ENCODE results near the gene IL17REL.
"Not testable (repeated sequence)": the region's sequence is repeated elsewhere in the genome, so short reads cannot be mapped to it uniquely, and the experiment has no call there.

The IL17REL gene

DNA sequence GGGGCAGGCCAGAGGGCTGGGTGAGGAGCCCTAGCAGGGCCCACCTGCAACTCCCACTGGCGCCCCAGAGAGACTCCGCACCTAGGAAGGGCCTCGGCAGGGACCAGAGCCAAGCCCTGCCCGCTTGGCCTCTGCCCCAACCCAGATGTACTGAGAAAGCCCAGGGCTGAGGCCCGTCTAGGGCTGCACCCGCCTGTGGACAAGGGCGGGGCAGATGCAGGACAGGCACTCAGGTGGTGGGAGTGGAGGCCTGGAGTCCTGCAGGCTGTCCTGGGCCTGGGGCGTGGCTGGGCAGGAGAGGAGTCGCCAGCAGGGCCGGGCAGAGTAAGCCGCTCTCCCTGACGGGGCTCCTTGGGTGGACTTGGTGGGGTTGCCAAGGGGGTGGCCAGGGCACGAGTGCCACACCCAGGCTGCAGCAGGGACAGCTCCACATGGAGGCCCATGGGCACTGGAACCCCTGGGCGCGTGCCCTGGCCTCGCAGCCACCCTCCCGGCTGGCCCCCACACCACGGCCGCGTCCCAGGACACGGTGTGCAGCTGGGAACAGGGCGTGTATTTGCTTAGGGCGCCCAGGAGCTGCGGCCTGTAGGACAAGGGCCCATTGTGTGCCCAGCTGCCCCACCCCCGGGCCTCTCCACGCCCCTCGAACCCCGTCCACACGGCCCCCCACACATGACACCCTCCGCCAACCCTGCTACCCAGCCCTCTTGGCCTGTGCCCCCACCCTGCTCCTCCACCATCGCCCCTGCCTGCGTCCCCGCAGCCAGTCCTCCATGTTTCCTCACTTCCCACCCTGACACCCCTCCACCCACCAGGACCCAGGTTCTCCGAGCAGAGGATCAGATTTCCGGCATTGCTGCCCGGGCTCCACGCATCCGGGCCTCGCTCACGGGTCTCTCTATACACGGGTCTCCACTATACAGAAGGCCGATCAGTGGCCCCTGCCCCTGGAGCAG is 63.3 kb downstream of the IL17REL start:
- no peak for DNase-seq

DNA sequence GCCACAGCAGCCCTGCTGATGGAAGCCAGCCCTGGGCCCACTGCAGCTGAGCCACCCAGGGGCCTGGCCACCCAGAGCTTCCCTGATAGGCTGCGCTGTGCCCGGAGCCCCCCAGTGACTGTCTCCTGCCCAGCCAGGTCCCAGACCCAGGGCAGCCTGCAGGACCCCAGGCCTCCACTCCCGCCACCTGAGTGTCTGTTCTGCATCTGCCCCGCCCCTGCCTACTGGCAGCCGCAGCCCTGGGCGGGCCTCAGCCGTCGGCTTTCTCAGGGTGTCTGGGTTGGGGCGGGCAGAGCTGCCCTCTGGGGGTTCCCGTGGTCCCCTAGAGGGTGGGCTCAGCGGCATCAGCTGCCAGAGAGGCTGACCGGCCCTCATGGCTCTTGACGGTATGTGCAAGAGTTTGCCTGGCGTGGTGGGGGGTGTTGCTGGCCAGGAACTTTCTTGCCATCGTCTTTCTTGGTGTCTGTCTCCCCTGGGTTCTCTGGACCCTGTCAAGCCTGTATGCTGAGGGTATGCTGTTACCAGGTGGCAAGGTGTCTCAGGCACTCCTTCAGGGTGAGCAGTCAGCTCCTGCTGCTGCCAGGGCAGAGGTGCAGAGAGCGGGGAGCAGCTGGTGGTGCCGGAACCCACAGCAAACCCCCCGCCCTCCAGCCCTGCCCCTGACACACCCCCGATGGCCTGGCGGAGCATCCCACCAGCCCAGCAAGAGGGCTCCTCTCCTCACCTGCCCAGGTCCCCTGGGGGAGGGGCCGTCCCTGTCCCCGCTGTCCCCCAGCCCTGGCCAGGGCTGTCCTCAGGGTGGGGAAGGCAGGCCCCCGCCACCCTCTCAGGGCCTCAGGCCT is 64.2 kb downstream of the IL17REL start:
- DNase-seq, result no peak

DNA sequence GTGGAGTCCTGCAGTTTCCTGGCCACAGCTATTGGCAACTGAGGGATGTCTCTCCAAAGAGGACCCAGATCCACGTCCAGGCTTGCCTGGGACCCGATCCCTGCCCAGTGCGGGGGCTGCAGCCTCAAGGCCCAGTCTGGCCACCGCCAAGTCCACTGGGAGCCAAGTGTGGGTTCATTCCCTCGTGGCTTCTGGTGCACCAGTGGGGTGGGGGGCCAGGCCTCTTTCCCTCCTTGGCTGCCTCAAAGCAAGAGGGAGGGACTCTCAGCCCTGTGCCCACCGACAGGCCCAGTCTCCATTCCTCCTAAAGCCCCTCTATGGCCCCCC is 65.3 kb downstream of the IL17REL start:
- no peak for DNase-seq

DNA sequence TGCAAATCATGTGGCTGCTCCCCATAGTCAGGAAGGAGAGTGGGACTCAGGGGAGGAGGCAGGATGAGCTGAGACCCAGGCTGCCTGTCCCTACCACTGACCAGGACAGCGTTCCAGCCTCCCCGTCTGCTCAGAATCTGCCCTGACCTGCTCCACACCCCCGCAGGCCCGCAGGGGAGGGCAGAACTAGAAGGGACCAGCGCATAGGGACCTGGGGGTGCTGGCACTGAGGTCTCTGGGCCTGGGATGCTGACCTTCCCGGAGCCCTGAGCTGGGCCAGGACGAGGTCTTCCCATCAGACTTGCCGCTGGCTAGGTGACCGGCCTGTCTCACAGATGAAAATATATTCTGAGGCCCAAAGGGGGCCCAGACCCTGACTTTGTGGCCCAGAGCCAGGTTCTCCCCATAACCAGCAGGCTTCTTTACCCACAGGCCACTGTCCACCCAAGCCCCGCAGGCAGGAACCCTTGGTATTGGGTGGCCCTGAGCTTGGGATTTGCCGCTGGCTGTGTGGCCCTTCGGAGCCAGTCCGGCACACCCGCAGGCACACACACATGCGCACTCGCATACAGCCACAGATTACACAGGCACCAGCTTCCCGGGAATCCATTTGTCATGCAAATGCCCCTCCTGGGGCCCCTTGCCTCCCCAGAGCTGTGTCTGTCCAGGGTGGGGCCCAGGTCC is 65.8 kb downstream of the IL17REL start:
- no peak for DNase-seq

DNA sequence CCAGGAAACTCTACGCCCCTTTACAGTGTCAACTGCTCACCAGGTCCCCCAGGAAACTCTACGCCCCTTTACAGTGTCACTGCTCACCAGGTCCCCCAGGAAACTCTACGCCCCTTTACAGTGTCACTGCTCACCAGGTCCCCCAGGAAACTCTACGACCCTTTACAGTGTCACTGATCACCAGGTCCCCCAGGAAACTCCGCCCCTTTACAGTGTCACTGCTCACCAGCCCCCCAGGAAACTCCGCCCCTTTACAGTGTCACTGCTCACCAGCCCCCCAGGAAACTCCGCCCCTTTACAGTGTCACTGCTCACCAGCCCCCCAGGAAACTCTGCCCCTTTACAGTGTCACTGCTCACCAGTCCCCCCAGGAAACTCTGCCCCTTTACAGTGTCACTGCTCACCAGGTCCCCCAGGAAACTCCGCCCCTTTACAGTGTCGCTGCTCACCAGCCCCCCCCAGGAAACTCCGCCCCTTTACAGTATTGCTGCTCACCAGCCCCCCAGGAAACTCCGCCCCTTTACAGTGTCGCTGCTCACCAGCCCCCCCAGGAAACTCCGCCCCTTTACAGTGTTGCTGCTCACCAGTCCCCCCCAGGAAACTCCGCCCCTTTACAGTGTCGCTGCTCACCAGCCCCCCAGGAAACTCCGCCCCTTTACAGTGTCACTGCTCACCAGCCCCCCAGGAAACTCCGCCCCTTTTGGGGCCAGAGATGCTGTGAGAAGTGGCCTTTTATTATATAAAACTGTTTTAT is 67.3 kb downstream of the IL17REL start:
- DNase-seq, result not testable (repeated sequence)

Data from hypothalamus (tissue), 51 donors.